Suppressor macrophage treated with lipopolysaccharide for 4 hours (primary cell): ENCODE results near the gene ANKRD39.
A peak's percentile ranks its signal among the peaks of the same experiment; 100 is the strongest.

Source experiments
- DNase-seq: peaks from one replicate; pipeline ENCODE4 v3.0.0-alpha.2; 2020

ANKRD39 gene

GRCh38 chr2:96848264-96848663 is 9.6 kb downstream of the ANKRD39 start:
- no peak for DNase-seq

DNA sequence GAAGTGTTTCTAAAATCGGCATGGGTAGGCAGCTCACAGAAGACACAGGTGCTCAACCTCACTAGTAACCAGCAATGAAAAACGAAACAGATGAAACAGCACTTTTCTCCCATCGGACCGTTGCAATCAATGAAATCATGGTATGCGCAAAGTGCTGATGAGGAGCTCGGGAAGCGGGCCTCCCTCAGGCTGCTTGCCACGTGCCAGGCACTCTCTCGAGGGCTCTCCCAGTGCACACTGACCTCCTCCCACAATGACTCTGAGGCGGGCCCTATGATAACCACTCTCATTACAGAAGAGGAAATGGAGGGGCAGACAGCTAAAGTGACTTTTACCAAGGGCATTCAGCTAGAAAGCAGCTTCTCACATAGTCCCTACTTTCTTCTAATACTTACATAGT is 10.2 kb downstream of the ANKRD39 start:
- DNase-seq, result no peak

DNA sequence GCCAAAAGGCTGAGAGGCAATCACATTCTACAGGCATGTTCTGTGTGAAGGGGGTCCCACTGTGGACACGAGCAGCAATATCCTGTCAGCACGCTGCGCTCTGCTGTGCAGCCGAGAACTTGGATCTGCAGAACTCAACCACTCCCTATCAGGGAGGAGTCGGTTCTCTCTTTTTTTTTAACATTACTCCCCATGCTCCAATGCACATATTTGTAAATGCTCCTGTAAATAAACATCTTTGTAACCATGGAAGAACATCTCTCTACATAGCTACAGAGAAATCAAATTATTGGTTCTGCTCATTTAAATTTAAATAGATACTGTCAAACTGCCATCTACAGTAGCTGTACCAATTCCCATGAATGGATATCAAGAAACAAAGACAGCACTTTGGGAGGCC is 11.0 kb downstream of the ANKRD39 start:
- no peak for DNase-seq

DNA sequence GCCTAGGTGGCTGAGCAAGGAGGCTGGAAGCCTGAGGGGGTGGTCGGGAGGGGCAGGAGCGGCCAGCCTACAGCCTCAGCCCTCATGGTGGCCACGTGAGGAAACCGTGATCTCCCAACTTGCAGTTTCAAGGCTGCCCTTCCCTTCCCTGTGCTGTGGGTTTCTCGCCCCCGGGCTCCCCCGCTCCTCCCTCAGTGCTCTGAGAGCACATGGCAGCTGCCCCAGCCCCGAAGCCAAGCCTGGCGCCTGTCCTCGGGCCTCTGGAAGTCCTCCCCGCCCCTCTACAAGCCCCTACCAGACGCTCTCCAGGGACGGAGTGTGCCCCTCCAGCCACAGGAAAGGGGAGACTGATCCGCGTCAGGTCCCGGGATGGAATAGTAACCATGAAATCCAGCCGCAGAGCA is 13.4 kb downstream of the ANKRD39 start:
- no peak for DNase-seq

DNA sequence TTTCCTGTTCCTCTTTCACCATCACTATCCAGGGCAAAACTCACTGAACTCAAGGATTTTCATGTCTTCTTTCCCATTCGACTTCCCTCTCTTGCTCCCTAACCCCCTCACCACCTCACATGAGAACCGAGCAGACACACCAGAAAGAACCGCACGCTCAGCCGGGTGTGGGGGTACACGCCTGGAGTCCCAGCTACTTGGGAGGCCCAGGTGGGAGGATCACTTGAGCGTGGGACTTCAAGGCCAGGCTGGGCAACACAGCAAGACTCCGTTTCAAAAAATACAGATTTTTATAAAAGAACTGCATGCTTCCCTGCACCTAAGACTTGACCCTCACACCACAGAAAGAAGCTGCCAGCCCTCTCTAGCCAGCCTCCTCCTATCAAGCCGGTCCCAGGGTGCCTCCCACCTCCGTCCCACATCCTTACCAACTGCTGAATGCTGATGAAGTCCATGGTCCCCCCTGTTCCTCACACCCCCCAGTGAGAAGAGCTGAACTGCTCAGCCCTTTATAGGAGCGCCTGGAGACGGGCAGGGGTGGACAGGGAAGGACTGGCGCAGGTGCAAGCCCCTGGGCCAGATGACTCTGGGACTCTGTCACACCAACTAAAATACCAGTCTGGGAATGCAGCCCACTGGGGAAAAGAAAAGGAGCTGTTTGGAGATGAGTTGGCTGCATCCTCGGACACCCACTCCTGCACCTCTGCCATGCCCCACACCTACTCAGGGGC is 14.1 kb downstream of the ANKRD39 start, which contains the start of gene ANKRD23:
Gene ANKRD23 (minus strand): TSS at position 484 of the 731 bp plus-strand sequence. CDS start 29 bp downstream, at position 455.
- DNase-seq, result no peak

DNA sequence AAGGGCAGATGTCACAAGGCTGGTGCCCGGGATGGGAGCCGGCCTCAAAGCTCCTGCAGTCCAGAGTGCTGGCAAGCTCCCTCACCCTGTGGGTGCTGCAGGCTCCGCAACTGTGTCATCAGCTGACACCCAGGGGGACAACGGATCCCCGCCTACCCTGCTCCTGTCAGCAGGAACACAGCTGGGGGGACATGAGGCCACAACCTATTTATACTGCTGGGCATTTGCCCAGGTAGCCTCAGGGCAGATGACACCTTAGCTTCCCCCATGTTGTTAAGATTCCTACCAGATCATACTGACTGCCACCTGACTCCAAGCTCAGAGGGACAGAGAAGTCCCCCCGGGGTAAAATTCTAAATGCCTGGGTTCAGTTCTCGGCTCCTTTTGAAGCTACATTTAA is 15.2 kb downstream of the ANKRD39 start:
- DNase-seq, result no peak

- DNase-seq, result no peak
Measured at GRCh38 chr2:96841701-96842495, 15.9 kb downstream of the ANKRD39 start.

DNA sequence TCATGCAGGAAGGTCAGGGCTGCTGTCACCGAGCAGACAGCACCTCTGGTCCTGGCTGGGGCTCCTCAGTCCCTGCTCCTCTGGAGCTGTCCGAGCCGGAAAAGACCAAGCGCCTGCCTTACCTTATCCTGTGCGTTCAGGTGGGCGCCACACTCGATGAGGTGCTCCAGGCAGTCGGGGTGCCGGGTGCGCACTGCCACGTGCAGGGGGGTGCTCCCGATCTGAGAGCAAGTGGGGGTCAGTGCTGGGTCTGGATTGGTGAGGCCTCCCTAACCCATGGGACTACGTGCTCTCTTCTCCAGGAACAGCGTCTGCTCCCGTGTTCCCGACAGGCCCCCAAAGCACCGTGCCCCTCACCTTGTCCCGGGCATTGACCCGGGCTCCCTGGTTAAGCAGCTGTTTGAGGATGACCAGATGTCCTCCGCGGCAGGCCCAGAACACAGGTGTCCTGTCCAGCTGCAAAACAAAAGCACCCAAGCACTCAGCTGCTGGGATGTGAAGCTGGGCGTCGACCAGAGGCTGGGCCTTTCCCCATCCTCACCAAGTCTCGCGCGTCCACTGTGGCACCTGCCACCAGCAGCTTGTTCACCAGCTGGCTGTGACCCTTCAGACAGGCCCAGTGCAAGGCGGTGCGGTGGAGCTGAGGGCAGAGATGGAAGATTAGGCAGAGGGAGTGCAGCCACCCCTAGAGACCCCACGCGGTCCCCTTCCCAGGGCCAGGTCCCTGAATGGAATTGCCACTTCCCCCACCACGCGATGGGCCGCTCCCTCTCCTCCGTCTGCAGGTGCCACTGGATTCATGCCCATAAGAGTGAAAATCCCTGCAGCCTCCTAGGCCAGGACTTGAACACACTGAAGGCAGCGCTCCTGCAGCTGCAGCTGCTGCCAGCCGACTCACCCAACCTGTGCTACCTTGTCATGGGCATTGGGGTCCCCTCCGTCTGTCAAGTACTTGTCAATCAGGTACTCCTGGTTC is 17.7 kb downstream of the ANKRD39 start:
- DNase-seq, result no peak

DNA sequence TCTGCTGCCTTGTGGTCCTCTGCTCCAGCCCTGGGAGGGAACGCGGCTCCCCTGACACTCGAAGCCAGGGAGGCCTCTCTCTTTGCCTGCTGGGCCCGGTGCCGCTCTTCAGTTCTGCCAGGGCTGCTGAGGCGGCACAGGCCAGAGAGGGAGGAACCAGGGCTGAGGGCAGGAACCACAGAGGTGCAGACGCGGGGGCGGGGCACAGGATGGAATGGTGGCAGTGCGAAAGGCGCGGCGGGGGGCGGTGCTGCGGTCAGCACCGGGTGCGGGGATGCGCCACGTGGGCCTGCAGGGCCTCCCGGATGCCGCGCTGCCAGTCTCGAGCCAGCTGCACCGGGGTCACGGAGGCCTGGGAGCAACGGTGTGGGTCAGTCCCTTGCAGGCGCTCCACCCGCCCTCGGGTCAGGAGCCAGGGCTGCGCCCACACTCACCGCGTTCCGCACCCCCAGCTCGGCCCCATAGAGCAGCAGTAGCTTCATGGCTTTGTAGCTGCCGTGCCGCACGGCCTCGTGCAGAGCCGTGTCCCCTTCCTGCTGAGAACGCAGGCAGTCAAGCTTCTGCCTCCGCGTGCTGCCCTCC is 18.4 kb downstream of the ANKRD39 start:
- DNase-seq, result peak; percentile 14

DNA sequence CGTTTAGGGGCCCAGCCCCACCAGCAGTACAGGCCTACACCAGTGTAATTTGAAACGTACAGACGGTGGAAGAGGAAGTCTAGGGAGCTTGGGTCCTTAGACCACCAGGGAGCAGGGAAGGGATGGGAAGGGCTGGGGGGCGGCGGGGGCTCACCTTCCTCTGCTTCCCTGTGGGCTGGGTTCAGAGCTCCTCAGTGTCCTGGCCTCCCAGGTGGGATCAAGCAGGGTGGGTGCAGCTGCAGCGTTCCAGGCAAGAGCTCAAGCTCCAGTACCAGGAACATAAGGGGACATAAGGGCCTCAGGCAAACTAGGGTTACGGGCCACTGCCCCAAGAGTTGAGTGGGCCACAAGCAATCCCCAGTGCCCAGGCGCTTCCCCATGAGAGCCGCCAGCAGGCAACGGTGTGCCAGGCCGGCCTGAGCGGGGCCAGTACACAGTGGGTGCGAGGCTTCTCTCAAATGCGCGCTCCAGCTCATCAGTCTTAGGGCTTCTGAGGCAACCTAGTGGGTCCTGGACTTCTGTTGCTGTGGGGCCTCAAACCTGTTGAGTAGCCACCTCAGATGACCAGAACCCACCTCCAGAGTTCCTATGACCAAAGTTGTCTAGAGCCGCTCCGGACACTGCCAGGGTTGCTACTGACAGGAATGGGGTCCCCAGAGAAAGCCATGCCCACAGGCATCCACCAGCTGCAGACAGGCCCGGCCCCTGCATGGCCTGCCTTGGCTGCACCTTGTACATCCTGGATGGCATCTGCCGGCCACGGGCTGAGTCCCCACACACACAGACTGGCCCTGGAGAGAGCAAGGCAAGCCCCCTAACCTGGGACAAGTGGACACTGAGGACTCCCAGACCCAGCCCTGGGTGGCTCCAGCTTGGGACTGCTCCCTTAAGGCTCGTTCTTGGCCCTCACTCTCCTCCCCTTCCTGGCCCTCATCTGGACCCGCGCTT is 19.2 kb downstream of the ANKRD39 start:
- no peak for DNase-seq

- no peak for DNase-seq
Measured at GRCh38 chr2:96837575-96837974, 20.2 kb downstream of the ANKRD39 start.

DNA sequence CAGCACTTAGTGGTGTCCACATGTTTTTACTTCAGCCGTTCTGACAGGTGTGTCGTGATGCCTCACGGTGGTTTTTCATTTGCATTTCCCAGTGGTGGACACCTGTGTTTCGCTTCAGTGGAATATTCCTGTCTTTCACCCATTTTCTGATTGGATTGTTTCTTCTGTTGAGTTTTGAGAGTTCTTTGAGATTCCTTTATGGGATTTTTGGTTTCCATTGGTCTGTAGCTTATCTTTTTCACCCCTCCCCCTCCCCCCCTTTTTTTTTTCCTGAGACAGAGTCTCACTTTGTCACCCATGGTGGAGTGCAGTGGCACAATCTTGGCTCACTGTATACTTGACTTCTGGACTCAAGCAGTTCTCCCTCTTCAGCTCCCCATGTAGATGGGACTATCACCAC is 22.0 kb downstream of the ANKRD39 start:
- no peak for DNase-seq

GRCh38 chr2:96832754-96833507 is 24.9 kb downstream of the ANKRD39 start:
- no peak for DNase-seq

- no peak for DNase-seq
Measured at GRCh38 chr2:96832408-96832753, 25.4 kb downstream of the ANKRD39 start.

GRCh38 chr2:96831679-96832078 is 26.1 kb downstream of the ANKRD39 start:
- no peak for DNase-seq

GRCh38 chr2:96830044-96830562 is 27.7 kb downstream of the ANKRD39 start:
- DNase-seq, result no peak

DNA sequence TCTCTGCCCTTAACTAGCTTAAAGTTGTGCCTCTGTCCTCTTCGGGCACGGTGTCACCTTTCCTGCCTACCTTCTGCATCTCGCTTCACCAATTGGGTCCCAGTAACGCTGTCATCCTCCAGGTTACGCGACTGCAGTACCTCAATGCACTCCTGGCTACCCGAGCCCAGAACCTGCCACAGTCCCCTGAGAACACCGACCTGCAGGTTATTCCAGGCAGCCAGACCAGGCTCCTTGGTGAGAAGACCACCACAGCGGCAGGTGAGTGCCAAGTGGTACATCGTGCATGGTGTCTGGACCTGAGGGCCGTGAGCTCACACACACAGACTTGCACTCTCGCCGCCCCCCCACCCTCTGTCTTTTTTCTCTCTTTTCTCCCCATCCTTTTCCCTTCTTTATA is 28.9 kb downstream of the ANKRD39 start:
- no peak for DNase-seq

GRCh38 chr2:96828436-96828835 is 29.4 kb downstream of the ANKRD39 start:
- DNase-seq, result no peak

DNA sequence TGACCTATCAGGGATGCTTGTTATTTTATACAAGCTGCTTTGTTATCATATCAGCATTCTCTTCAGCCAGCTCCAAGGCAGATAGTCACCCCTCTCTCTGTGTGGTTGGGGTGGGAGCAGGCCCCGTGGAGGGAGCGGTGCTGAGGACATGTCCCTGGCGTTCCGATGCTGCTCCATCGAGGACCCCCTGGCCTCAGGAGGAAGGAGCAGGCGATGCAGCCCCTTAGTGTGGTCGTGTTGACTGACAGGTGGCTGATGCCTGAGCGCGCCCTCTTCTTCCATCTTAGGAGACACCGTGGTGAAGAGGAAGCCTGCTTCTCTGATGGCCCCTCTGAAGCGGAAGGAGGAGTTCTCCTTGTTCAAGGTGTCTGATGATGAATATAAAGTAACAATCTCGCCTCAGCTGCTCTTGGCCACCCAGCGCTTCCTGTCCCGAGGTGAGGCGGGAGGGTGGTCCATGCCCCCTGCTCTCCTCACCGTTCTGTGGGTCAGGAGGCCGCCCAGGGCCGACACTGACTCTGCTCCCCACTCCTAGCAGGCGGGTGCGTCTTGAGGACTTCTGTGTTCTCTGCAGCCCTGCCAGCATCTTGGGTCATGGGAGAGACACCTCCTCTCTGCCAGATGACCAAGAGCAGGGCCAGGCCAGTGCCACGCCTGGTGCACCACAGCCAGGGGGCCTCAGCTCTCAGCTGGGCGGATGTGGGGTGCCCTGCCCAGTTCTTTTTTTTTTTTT is 31.1 kb downstream of the ANKRD39 start:
- no peak for DNase-seq

- no peak for DNase-seq
Measured at GRCh38 chr2:96825057-96825456, 32.8 kb downstream of the ANKRD39 start.
